Nephron progenitor cell (in vitro differentiated cells): Measurements from ENCODE around the gene HEXD.

Experiments used
- DNase-seq: peaks from one replicate; pipeline ENCODE4 v3.0.0; 2021
- H3K27ac Mint-ChIP-seq: 2 replicates; pipeline ENCODE4 v1.8.0; 2021; ENCODE audit warnings: mild to moderate bottlenecking, moderate library complexity, mixed read lengths
- H3K27me3 Mint-ChIP-seq: 2 replicates; pipeline ENCODE4 v1.8.0; 2021; ENCODE audit warnings: mild to moderate bottlenecking, low read depth, mixed read lengths; ENCODE audit not compliant: poor library complexity
- H3K36me3 Mint-ChIP-seq: 2 replicates; pipeline ENCODE4 v1.8.0; 2021; ENCODE audit warnings: low read depth, mixed read lengths
- H3K4me1 Mint-ChIP-seq: 2 replicates; pipeline ENCODE4 v1.8.0; 2021; ENCODE audit warnings: mixed read lengths
- H3K4me3 Mint-ChIP-seq: 2 replicates; pipeline ENCODE4 v1.8.0; 2021; ENCODE audit warnings: mild to moderate bottlenecking, moderate library complexity, mixed read lengths
- H3K9me3 Mint-ChIP-seq: 2 replicates; pipeline ENCODE4 v1.8.0; 2021; ENCODE audit warnings: mild to moderate bottlenecking, moderate library complexity, mixed read lengths
- CTCF ChIP-seq: fragments of 200-600 bp; sonication (generic); IDR thresholded peaks from 2 replicates; pipeline ENCODE4 v1.5.0; 2021; ENCODE audit warnings: antibody characterized with exemption

Gene HEXD

GRCh38 chr17:82477934-82478333, 59.8 kb downstream of the HEXD start:
- Mint-ChIP-seq H3K36me3 (peaks cover 56% of the 10 kb centered on the region), H3K4me1 (peaks cover 5% of the 10 kb centered on the region), H3K9me3 (no peaks in the 10 kb centered on the region), H3K4me3 (no peak overlapping the region), H3K27me3 (no peaks in the 10 kb centered on the region), H3K27ac (no peak overlapping the region)
- DNase-seq: no peak
- no peak for TF ChIP-seq CTCF

GRCh38 chr17:82479602-82480001, 61.5 kb downstream of the HEXD start:
- DNase-seq: no peak
- H3K4me3 Mint-ChIP-seq: no peak overlapping the region
- H3K4me1 Mint-ChIP-seq: peaks cover 5% of the 10 kb centered on the region
- no peak for TF ChIP-seq CTCF
- peak overlapping the region; percentile 69 for H3K27ac Mint-ChIP-seq
- peaks cover 60% of the 10 kb centered on the region for H3K36me3 Mint-ChIP-seq
- H3K9me3 Mint-ChIP-seq: no peaks in the 10 kb centered on the region
- H3K27me3 Mint-ChIP-seq: no peaks in the 10 kb centered on the region

GRCh38 chr17:82480318-82480717, 62.2 kb downstream of the HEXD start:
- Mint-ChIP-seq H3K27me3 (no peaks in the 10 kb centered on the region), H3K9me3 (no peaks in the 10 kb centered on the region), H3K4me1 (no peaks in the 10 kb centered on the region), H3K4me3 (no peak overlapping the region), H3K36me3 (peaks cover 62% of the 10 kb centered on the region), H3K27ac (no peak overlapping the region)
- no peak for TF ChIP-seq CTCF
- no peak for DNase-seq

- H3K36me3 Mint-ChIP-seq: peaks cover 71% of the 10 kb centered on the region
- no peak for DNase-seq
These were observed 65.1 kb downstream of the HEXD start for GRCh38 chr17:82483204-82483660.

GRCh38 chr17:82483836-82484235, 65.7 kb downstream of the HEXD start:
- Mint-ChIP-seq H3K27ac (no peak overlapping the region), H3K27me3 (peaks cover 6% of the 10 kb centered on the region), H3K4me1 (peaks cover 9% of the 10 kb centered on the region), H3K9me3 (no peaks in the 10 kb centered on the region), H3K36me3 (peaks cover 75% of the 10 kb centered on the region), H3K4me3 (no peak overlapping the region)
- no peak for TF ChIP-seq CTCF
- DNase-seq: no peak

More at GRCh38 chr17:82483204-82483660, 65.1 kb downstream of the HEXD start:
- Mint-ChIP-seq H3K9me3 (no peaks in the 10 kb centered on the region), H3K27me3 (no peaks in the 10 kb centered on the region), H3K27ac (peak overlapping the region; percentile 45), H3K4me1 (peaks cover 9% of the 10 kb centered on the region), H3K4me3 (no peak overlapping the region)
- TF ChIP-seq CTCF: no peak

- no peak for DNase-seq
- Mint-ChIP-seq H3K27ac (peak overlapping the region; percentile 96), H3K9me3 (no peaks in the 10 kb centered on the region), H3K27me3 (peaks cover 6% of the 10 kb centered on the region), H3K4me1 (peaks cover 9% of the 10 kb centered on the region), H3K36me3 (peaks cover 62% of the 10 kb centered on the region), H3K4me3 (no peak overlapping the region)
- TF ChIP-seq CTCF: no peak
These were observed 68.3 kb downstream of the HEXD start for GRCh38 chr17:82486231-82487094.
